PC-3 (cell line): ENCODE measurements around the gene TCF7L1. TPM values are rescaled to one million over a fixed set of nuclear protein-coding genes. Genes with fewer than 3 reads are reported as not detected.
A peak's percentile ranks its signal among the peaks of the same experiment; 100 is the strongest.

ENCODE experiments used
- ATAC-seq: fragments of 200-7000 bp; cut with Tn5 transposase; 2 replicates; pipeline ENCODE4 v1.9.1; 2020; ENCODE audit warnings: mild to moderate bottlenecking, moderate library complexity
- BruUV-seq: library from RNA; stranded (reverse); fragments of 400-500 nt; replicated peaks from 2 replicates; lab custom pipeline; 2021; lab: Mats Ljungman, UMichigan
- CTCF ChIA-PET: fragments of 300-600 bp; sonication (Branson Sonifier 250); formaldehyde crosslinking; loops from one replicate; lab custom pipeline; 2022; ENCODE audit warnings: antibody characterized with exemption; lab: Charles Lee
- POLR2A ChIA-PET: fragments of 300-600 bp; sonication (Branson Sonifier 250); formaldehyde crosslinking; loops from one replicate; lab custom pipeline; 2022; ENCODE audit warnings: antibody characterized with exemption; ENCODE audit not compliant: unreplicated experiment; lab: Charles Lee
- DNase-seq: peaks from one replicate; pipeline ENCODE4 v3.0.0-alpha.2; 2015
- H2AFZ ChIP-seq: fragments of 300-600 bp; sonication (generic); 2 replicates; pipeline ENCODE4 v1.6.0; 2016; ENCODE audit warnings: antibody characterized with exemption, low read length
- H3F3A ChIP-seq: fragments of 300-600 bp; sonication (generic); one replicate; pipeline ENCODE4 v1.6.0; 2017; ENCODE audit warnings: antibody characterized with exemption, low read length, control low read depth, mild to moderate bottlenecking; ENCODE audit not compliant: unreplicated experiment
- H3K27ac ChIP-seq: fragments of 300-600 bp; sonication (generic); 2 replicates; pipeline ENCODE4 v1.5.1; 2016; ENCODE audit warnings: mild to moderate bottlenecking, low read length
- H3K27me3 ChIP-seq: fragments of 300-600 bp; sonication (generic); 2 replicates; pipeline ENCODE4 v1.6.1; 2016; ENCODE audit warnings: low read length, mixed read lengths
- H3K36me3 ChIP-seq: fragments of 300-600 bp; sonication (generic); 2 replicates; pipeline ENCODE4 v1.6.1; 2016; ENCODE audit warnings: low read depth, mixed run types, low read length, mixed read lengths
- H3K4me1 ChIP-seq: fragments of 300-600 bp; sonication (generic); 2 replicates; pipeline ENCODE4 v1.5.1; 2016; ENCODE audit warnings: low read length; ENCODE audit not compliant: insufficient read depth
- H3K4me2 ChIP-seq: fragments of 300-600 bp; sonication (generic); 2 replicates; pipeline ENCODE4 v1.6.0; 2016; ENCODE audit warnings: low read length
- H3K4me3 ChIP-seq: fragments of 300-600 bp; sonication (generic); 2 replicates; pipeline ENCODE4 v1.5.1; 2016; ENCODE audit warnings: mild to moderate bottlenecking, low read length, mixed read lengths
- H3K79me2 ChIP-seq: fragments of 300-600 bp; sonication (generic); 2 replicates; pipeline ENCODE4 v1.6.1; 2017; ENCODE audit warnings: low read length, mixed read lengths
- H3K9ac ChIP-seq: fragments of 300-600 bp; sonication (generic); 2 replicates; pipeline ENCODE4 v1.6.0; 2016; ENCODE audit warnings: mild to moderate bottlenecking, low read length
- H3K9me2 ChIP-seq: fragments of 300-600 bp; sonication (generic); replicated peaks from 2 replicates; pipeline ENCODE4 v1.6.1; 2016; ENCODE audit warnings: mixed run types, low read length, mixed read lengths
- H3K9me3 ChIP-seq: fragments of 300-600 bp; sonication (generic); 2 replicates; pipeline ENCODE4 v1.6.1; 2016; ENCODE audit warnings: low read length, mixed read lengths
- H4K20me1 ChIP-seq: fragments of 300-600 bp; sonication (generic); 2 replicates; pipeline ENCODE4 v1.6.1; 2016; ENCODE audit warnings: low read length, mixed read lengths
- EZH2 ChIP-seq: fragments of 300-600 bp; sonication (generic); IDR thresholded peaks from one replicate; pipeline ENCODE4 v1.6.1; 2017; ENCODE audit warnings: antibody characterized with exemption, mild to moderate bottlenecking, low read length; ENCODE audit not compliant: unreplicated experiment
- EZH2phosphoT487 ChIP-seq: fragments of 300-600 bp; sonication (generic); IDR thresholded peaks from 2 replicates; pipeline ENCODE4 v1.6.1; 2018; ENCODE audit warnings: mild to moderate bottlenecking, antibody characterized with exemption, low read length, borderline replicate concordance
- intact Hi-C: fragments of 100-400 bp; cut with micrococcal nuclease; formaldehyde crosslinking; loops from 2 replicates; pipeline ENCODE4 v1.9.0; 2023
- total RNA-seq: library from RNA; depleted of rRNA; stranded (reverse); fragments of >200 nt; gene quantifications from 2 replicates; pipeline ENCODE4 v1.2.3, GENCODE V29; 2014
- TF ChIP-seq, protein P1 (sequence below): fragments of 300-600 bp; sonication (generic); conservative IDR thresholded peaks from 2 replicates; pipeline ENCODE4 v1.5.1; 2017; ENCODE audit warnings: antibody characterized with exemption, low read depth, mild to moderate bottlenecking, low read length

Gene TCF7L1
- total RNA-seq, 1 experiment from 2014 or later: 1.8 TPM

GRCh38 chr2:85354286-85355072 is 221.3 kb downstream of the TCF7L1 start, which contains the start of the genes ELMOD3 and RETSAT:
TSS of gene ELMOD3 (plus strand) at chr2:85354769. CDS start at chr2:85357199, 2,430 bp downstream.
TSS of gene RETSAT (minus strand) at chr2:85354528. CDS start at chr2:85354507, 21 bp downstream.
- H3K9me2 ChIP-seq: no peaks in the 10 kb centered on the region
- no peaks in the 10 kb centered on the region for H3K27me3 ChIP-seq
- H2AFZ ChIP-seq: peak within 1 kb of the TSS; percentile 97
- peaks cover 49% of the 10 kb centered on the region for H3K79me2 ChIP-seq
- H3F3A ChIP-seq: no peaks in the 10 kb centered on the region
- BruUV-seq: no TSS peak
- H3K27ac ChIP-seq: peak within 1 kb of the TSS; percentile 61
- H3K9me3 ChIP-seq: no peaks in the 10 kb centered on the region
- peak within 1 kb of the TSS; percentile 84 for H3K4me3 ChIP-seq
- CTCF ChIA-PET: interaction anchor here (0.6 kb wide), 1 partner anchor 178 kb away, joined by 3 read pairs; no protein-coding TSS in a partner anchor
- intact Hi-C loops: loop anchor here (1.0 to 5.0 kb wide), 2 partner anchors 15 to 53 kb away; no protein-coding TSS in a partner anchor
- TF ChIP-seq EZH2phosphoT487: no peak
- peaks cover 32% of the 10 kb centered on the region for H3K4me1 ChIP-seq
- ATAC-seq (peak; percentile 97), DNase-seq (peak; percentile 99)
- peaks cover 23% of the 10 kb centered on the region for H3K36me3 ChIP-seq
- H4K20me1 ChIP-seq: peaks cover 12% of the 10 kb centered on the region; the same call in 1 of the 2 replicates
- POLR2A ChIA-PET: interaction anchor here (0.7 to 1.3 kb wide), 2 partner anchors 67 to 184 kb away, joined by 4 read pairs; partner anchors contain the start of gene MAT2A
- peak within 1 kb of the TSS; percentile 89 for H3K9ac ChIP-seq
- H3K4me2 ChIP-seq: peak within 1 kb of the TSS; percentile 93

GRCh38 chr2:85355073-85355410 is 221.8 kb downstream of the TCF7L1 start:
- Histone ChIP-seq H3K9me2 (no peaks in the 10 kb centered on the region), H3K27ac (no peak overlapping the region), H3K9ac (peak overlapping the region; percentile 89), H3K27me3 (no peaks in the 10 kb centered on the region), H3K4me1 (peaks cover 32% of the 10 kb centered on the region), H3K4me3 (peak overlapping the region; percentile 84), H2AFZ (peak overlapping the region; percentile 97), H3K79me2 (peaks cover 49% of the 10 kb centered on the region), H3F3A (no peaks in the 10 kb centered on the region), H3K36me3 (peaks cover 17% of the 10 kb centered on the region), H4K20me1 (peaks cover 12% of the 10 kb centered on the region; the same call in 1 of the 2 replicates), H3K4me2 (peak overlapping the region; percentile 93), H3K9me3 (no peaks in the 10 kb centered on the region)
- intact Hi-C loops: no loop called here
- CTCF ChIA-PET: interaction anchor here (0.6 kb wide), 1 partner anchor 179 kb away, joined by 3 read pairs; no protein-coding TSS in a partner anchor
- BruUV-seq: TSS peak; percentile 77
- TF ChIP-seq EZH2 (no peak), EZH2phosphoT487 (no peak)
- TF ChIP-seq, protein P1, sequence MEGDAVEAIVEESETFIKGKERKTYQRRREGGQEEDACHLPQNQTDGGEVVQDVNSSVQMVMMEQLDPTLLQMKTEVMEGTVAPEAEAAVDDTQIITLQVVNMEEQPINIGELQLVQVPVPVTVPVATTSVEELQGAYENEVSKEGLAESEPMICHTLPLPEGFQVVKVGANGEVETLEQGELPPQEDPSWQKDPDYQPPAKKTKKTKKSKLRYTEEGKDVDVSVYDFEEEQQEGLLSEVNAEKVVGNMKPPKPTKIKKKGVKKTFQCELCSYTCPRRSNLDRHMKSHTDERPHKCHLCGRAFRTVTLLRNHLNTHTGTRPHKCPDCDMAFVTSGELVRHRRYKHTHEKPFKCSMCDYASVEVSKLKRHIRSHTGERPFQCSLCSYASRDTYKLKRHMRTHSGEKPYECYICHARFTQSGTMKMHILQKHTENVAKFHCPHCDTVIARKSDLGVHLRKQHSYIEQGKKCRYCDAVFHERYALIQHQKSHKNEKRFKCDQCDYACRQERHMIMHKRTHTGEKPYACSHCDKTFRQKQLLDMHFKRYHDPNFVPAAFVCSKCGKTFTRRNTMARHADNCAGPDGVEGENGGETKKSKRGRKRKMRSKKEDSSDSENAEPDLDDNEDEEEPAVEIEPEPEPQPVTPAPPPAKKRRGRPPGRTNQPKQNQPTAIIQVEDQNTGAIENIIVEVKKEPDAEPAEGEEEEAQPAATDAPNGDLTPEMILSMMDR: no peak
- DNase-seq (peak; percentile 14), ATAC-seq (no peak)
- POLR2A ChIA-PET: interaction anchor here (1.3 kb wide), 1 partner anchor 184 kb away, joined by 4 read pairs; the partner anchor contains the start of gene MAT2A

GRCh38 chr2:85355521-85355920 is 222.3 kb downstream of the TCF7L1 start:
- Histone ChIP-seq H3K4me2 (peak overlapping the region; percentile 93), H3K9ac (peak overlapping the region; percentile 89), H3K79me2 (peaks cover 49% of the 10 kb centered on the region), H3K27me3 (no peaks in the 10 kb centered on the region), H3K36me3 (peaks cover 13% of the 10 kb centered on the region), H2AFZ (peak overlapping the region; percentile 97), H3K4me3 (peak overlapping the region; percentile 84), H3K9me2 (no peaks in the 10 kb centered on the region), H3F3A (no peaks in the 10 kb centered on the region), H4K20me1 (peaks cover 12% of the 10 kb centered on the region; the same call in 1 of the 2 replicates), H3K9me3 (no peaks in the 10 kb centered on the region), H3K4me1 (peaks cover 32% of the 10 kb centered on the region), H3K27ac (no peak overlapping the region)
- no TSS peak for BruUV-seq
- no peak for DNase-seq
- ChIA-PET POLR2A (no interaction called here), CTCF (no interaction called here)
- no peak for ATAC-seq
- intact Hi-C loops: no loop called here
- no peak for TF ChIP-seq EZH2phosphoT487
- TF ChIP-seq EZH2: no peak
- TF ChIP-seq, protein P1: no peak
